Left lung (tissue), 10 donors: ENCODE data around the gene ARSI. TPM values are rescaled to one million over a fixed set of nuclear protein-coding genes. Genes with fewer than 3 reads are reported as not detected.

ENCODE experiments used
- ATAC-seq: fragments of 200-7000 bp; cut with Tn5 transposase; one replicate; pipeline ENCODE4 v1.9.1; 2020; ENCODE audit warnings: moderate library complexity
- DNase-seq, 4 donors: peaks; one replicate each; pipeline ENCODE4 v3.0.0-alpha.2; 2013 to 2020
- H3K27ac ChIP-seq, 2 donors: fragments of 200-600 bp; sonication (generic) in 1 of 2; one replicate each; pipeline versions ENCODE4 v1.5.0 to v1.8.0; 2020 to 2021
- H3K27me3 ChIP-seq, 2 donors: fragments of 200-600 bp; sonication (generic) in 1 of 2; one replicate each; pipeline versions ENCODE4 v1.5.0 to v1.8.0; 2020 to 2021
- H3K36me3 ChIP-seq, 2 donors: fragments of 200-600 bp; sonication (generic) in 1 of 2; one replicate each; pipeline versions ENCODE4 v1.5.0 to v1.8.0; 2020 to 2021
- H3K4me1 ChIP-seq, 2 donors: fragments of 200-600 bp; one replicate each; pipeline ENCODE4 v1.8.0; 2021
- H3K4me3 ChIP-seq, 2 donors: fragments of 200-600 bp; sonication (generic) in 1 of 2; one replicate each; pipeline versions ENCODE4 v1.5.0 to v1.8.0; 2020 to 2021; ENCODE audit warnings: mild to moderate bottlenecking in 1 of 2
- H3K9me3 ChIP-seq, 2 donors: fragments of 200-600 bp; sonication (generic) in 1 of 2; one replicate each; pipeline versions ENCODE4 v1.5.0 to v1.8.0; 2020 to 2021
- intact Hi-C, 2 donors: fragments of 100-400 bp; cut with DNase I; formaldehyde crosslinking; loops; one replicate each; pipeline versions ENCODE4 v1.11.2 to v1.14.2; 2022
- polyA plus RNA-seq, 6 donors: library from polyadenylated mRNA; unstranded; fragments of 120-200 nt; gene quantifications; one replicate each; pipeline ENCODE4 v1.2.1, GENCODE V29; 2013; ENCODE audit not compliant: insufficient read length in 6 of 6
- total RNA-seq, 2 donors: library from RNA; stranded (reverse); fragmentation: NEBNext Ultra II Directional; extraction: Animal tissue kit (Norgen Biotek cat#: 25700); gene quantifications; one replicate each; pipeline ENCODE4 v1.2.1, GENCODE V29; 2021
- TF ChIP-seq, protein P1 (sequence below), 2 donors: fragments of 200-600 bp; sonication (generic) in 1 of 2; IDR thresholded peaks; one replicate each; pipeline versions ENCODE4 v1.5.0 to v1.8.0; 2021; ENCODE audit warnings: antibody characterized with exemption in 2 of 2
- donor health status: DM: no; HTN: yes; CAD: no.
- donor health status: DM: no; HTN: no; CAD: no.

ARSI gene
- total and polyA plus RNA-seq, 8 donors, result 6.6 to 31.8 (median 21.5) TPM

- ATAC-seq (no peak), DNase-seq (peak in 1 of 4 donors; percentile 67)
- H3K9me3 ChIP-seq, result no peaks in the 10 kb centered on the region
- H3K36me3 ChIP-seq, result no peaks in the 10 kb centered on the region
- H3K4me1 ChIP-seq, result no peaks in the 10 kb centered on the region
- H3K27me3 ChIP-seq, result peaks cover 0 to 11% of the 10 kb centered on the region in 2 donors
- TF ChIP-seq, protein P1, sequence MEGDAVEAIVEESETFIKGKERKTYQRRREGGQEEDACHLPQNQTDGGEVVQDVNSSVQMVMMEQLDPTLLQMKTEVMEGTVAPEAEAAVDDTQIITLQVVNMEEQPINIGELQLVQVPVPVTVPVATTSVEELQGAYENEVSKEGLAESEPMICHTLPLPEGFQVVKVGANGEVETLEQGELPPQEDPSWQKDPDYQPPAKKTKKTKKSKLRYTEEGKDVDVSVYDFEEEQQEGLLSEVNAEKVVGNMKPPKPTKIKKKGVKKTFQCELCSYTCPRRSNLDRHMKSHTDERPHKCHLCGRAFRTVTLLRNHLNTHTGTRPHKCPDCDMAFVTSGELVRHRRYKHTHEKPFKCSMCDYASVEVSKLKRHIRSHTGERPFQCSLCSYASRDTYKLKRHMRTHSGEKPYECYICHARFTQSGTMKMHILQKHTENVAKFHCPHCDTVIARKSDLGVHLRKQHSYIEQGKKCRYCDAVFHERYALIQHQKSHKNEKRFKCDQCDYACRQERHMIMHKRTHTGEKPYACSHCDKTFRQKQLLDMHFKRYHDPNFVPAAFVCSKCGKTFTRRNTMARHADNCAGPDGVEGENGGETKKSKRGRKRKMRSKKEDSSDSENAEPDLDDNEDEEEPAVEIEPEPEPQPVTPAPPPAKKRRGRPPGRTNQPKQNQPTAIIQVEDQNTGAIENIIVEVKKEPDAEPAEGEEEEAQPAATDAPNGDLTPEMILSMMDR (IDR thresholded peaks at IDR 0.05), result no peak
- intact Hi-C loops, result no loop called here
- no peak overlapping the region for H3K4me3 ChIP-seq
- no peak overlapping the region for H3K27ac ChIP-seq
Measured at GRCh38 chr5:150246835-150247234, 55.9 kb downstream of the ARSI start.

DNA sequence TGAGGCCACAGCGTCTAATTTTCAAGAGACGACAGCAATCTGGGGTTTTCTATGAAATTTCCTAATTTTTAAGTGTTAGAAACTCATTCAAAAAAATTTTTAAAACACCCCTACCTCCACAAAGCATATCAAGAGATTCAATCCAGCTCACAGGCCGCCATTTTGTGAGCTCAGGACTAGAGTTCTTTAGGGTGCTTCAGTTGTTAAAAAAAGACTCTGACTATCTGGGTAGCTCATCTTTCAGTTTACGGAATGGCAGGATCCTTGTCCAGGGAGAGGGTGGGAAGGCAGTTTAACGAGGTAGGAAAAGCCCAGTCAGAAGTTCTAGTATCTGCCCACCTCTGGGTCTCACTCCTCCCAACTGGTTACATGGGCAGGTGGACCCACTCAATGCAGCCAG lies 56.3 kb downstream of the ARSI start:
- no peak for ATAC-seq
- TF ChIP-seq, protein P1 (IDR thresholded peaks at IDR 0.05), result no peak
- intact Hi-C loops, result no loop called here
- Histone ChIP-seq H3K9me3 (no peaks in the 10 kb centered on the region), H3K4me1 (no peaks in the 10 kb centered on the region), H3K36me3 (no peaks in the 10 kb centered on the region), H3K27me3 (peaks cover 0 to 11% of the 10 kb centered on the region in 2 donors), H3K4me3 (no peak overlapping the region), H3K27ac (no peak overlapping the region)
- no peak for DNase-seq

Other genes starting within 250 kb of the ARSI start
- 10 to 100 TPM; 52.8 to 93.1 TPM for gene CSF1R, start 216.4 kb downstream of the ARSI start, total RNA-seq
- 10 to 100 TPM; 22.7 to 26.5 (median 25.6) TPM for gene CSF1R, start 216.4 kb downstream of the ARSI start, polyA plus RNA-seq
- 100 to 1,000 TPM; 129 TPM for gene PDGFRB, start 147.1 kb downstream of the ARSI start, total RNA-seq
- gene PDGFRB, start 147.1 kb downstream of the ARSI start, polyA plus RNA-seq, result 100 to 1,000 TPM; 189 to 227 (median 220) TPM
- gene CDX1, start 136.1 kb downstream of the ARSI start, total RNA-seq, result under 1 TPM in 1 of 2 donors, not detected in 1; 0.52 TPM
- under 1 TPM; 0.14 to 0.60 (median 0.33) TPM for gene CDX1, start 136.1 kb downstream of the ARSI start, polyA plus RNA-seq
- not detected for gene SLC6A7, start 112.8 kb downstream of the ARSI start, total RNA-seq
- gene SLC6A7, start 112.8 kb downstream of the ARSI start, polyA plus RNA-seq, result under 1 TPM in 1 of 6 donors, not detected in 5; 0.13 TPM
- gene CAMK2A, start 13.1 kb downstream of the ARSI start, total RNA-seq, result 1 to 10 TPM in 1 of 2 donors, under 1 TPM in 1; 0.64 to 1.2 TPM
- gene CAMK2A, start 13.1 kb downstream of the ARSI start, polyA plus RNA-seq, result 1 to 10 TPM; 4.0 to 5.8 (median 5.3) TPM
- 10 to 100 TPM; 21.8 to 32.5 TPM for gene TCOF1, start 54.8 kb upstream of the ARSI start, total RNA-seq
- 10 to 100 TPM; 27.9 to 42.6 (median 31.1) TPM for gene TCOF1, start 54.8 kb upstream of the ARSI start, polyA plus RNA-seq
- 1,000 to 10,000 TPM; 1,866 to 2,212 TPM for gene CD74, start 110.0 kb upstream of the ARSI start, total RNA-seq
- 100 to 1,000 TPM; 143 to 201 (median 169) TPM for gene CD74, start 110.0 kb upstream of the ARSI start, polyA plus RNA-seq
- 1,000 to 10,000 TPM; 1,428 to 1,504 TPM for gene RPS14, start 146.8 kb upstream of the ARSI start, total RNA-seq
- gene RPS14, start 146.8 kb upstream of the ARSI start, polyA plus RNA-seq, result 1,000 to 10,000 TPM; 2,209 to 2,778 (median 2,470) TPM
- 100 to 1,000 TPM in 1 of 2 donors, 10 to 100 TPM in 1; 89.3 to 100 TPM for gene NDST1, start 205.2 kb upstream of the ARSI start, total RNA-seq
- 10 to 100 TPM; 52.2 to 82.3 (median 65.9) TPM for gene NDST1, start 205.2 kb upstream of the ARSI start, polyA plus RNA-seq